ENCODE results near the gene ACSF2. TPM values are rescaled to one million over a fixed set of nuclear protein-coding genes. Genes with fewer than 3 reads are reported as not detected.

The ACSF2 gene
- total and polyA plus RNA-seq, 2 of the 13 experiments (the other 11 are each of a cell fraction or from before 2014, with no cell fraction given), result 87.3 to 109 TPM

- TF ChIP-seq ZNF777 (CRISPR knock-in tag; IDR thresholded peaks at IDR 0.05) (peak; percentile 91), ONECUT2 (CRISPR knock-in tag; IDR thresholded peaks at IDR 0.05) (peak; percentile 71), ESRRA (CRISPR knock-in tag; IDR thresholded peaks at IDR 0.05; ENCODE audit: low read depth) (peak; percentile 89), RELA (CRISPR knock-in tag; IDR thresholded peaks at IDR 0.05) (peak; percentile 98), SRSF4 (IDR thresholded peaks at IDR 0.05; ENCODE audit: low read depth, low read length, poor library complexity, severe bottlenecking) (no peak), HNF4A (CRISPR knock-in tag; IDR thresholded peaks at IDR 0.05) (peak; percentile 66), ZNF362 (CRISPR knock-in tag; IDR thresholded peaks at IDR 0.05; ENCODE audit: borderline replicate concordance) (peak; percentile 85), GATAD2A (CRISPR knock-in tag; IDR thresholded peaks at IDR 0.05) (peak; percentile 94), GMEB2 (CRISPR knock-in tag; IDR thresholded peaks at IDR 0.05; ENCODE audit: low read depth) (peak; percentile 85), SMAD3 (CRISPR knock-in tag; IDR thresholded peaks at IDR 0.05) (peak; percentile 97), HNRNPK (IDR thresholded peaks at IDR 0.05; ENCODE audit: low read depth, low read length, poor library complexity, severe bottlenecking) (peak; percentile 87), KAT7 (CRISPR knock-in tag; IDR thresholded peaks at IDR 0.05; ENCODE audit: borderline replicate concordance) (peak; percentile 100), ZNF772 (CRISPR knock-in tag; IDR thresholded peaks at IDR 0.05) (peak; percentile 99), MAFK (conservative IDR thresholded peaks at IDR 0.05 in 1 of 2, IDR thresholded peaks at IDR 0.05 in 1 of 2; ENCODE audit: low read length in 2 of 2) (no peak), MYPOP (CRISPR knock-in tag; IDR thresholded peaks at IDR 0.05) (peak; percentile 99), PHB2 (IDR thresholded peaks at IDR 0.05; ENCODE audit: partially characterized antibody) (no peak), FOXP1 (IDR thresholded peaks at IDR 0.05) (no peak), FOXP1 (CRISPR knock-in tag; IDR thresholded peaks at IDR 0.05) (peak; percentile 23), ZKSCAN8 (CRISPR knock-in tag; IDR thresholded peaks at IDR 0.05; ENCODE audit: borderline replicate concordance) (peak; percentile 93), ZFP62 (CRISPR knock-in tag; IDR thresholded peaks at IDR 0.05) (no peak), YEATS4 (CRISPR knock-in tag; IDR thresholded peaks at IDR 0.05; ENCODE audit: borderline replicate concordance) (peak; percentile 100), ZNF720 (CRISPR knock-in tag; IDR thresholded peaks at IDR 0.05) (peak; percentile 86; the same call in 1 of the 2 replicates), ZNF333 (CRISPR knock-in tag; IDR thresholded peaks at IDR 0.05; ENCODE audit: borderline replicate concordance) (peak; percentile 95), HES4 (CRISPR knock-in tag; IDR thresholded peaks at IDR 0.05; ENCODE audit: borderline replicate concordance) (peak; percentile 99), SIX4 (CRISPR knock-in tag; IDR thresholded peaks at IDR 0.05) (peak; percentile 90)
- TF ChIP-seq, protein P1, sequence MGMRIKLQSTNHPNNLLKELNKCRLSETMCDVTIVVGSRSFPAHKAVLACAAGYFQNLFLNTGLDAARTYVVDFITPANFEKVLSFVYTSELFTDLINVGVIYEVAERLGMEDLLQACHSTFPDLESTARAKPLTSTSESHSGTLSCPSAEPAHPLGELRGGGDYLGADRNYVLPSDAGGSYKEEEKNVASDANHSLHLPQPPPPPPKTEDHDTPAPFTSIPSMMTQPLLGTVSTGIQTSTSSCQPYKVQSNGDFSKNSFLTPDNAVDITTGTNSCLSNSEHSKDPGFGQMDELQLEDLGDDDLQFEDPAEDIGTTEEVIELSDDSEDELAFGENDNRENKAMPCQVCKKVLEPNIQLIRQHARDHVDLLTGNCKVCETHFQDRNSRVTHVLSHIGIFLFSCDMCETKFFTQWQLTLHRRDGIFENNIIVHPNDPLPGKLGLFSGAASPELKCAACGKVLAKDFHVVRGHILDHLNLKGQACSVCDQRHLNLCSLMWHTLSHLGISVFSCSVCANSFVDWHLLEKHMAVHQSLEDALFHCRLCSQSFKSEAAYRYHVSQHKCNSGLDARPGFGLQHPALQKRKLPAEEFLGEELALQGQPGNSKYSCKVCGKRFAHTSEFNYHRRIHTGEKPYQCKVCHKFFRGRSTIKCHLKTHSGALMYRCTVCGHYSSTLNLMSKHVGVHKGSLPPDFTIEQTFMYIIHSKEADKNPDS (CRISPR knock-in tag; IDR thresholded peaks at IDR 0.05), result no peak
Observed at GRCh38 chr17:50397111-50397918, 28.7 kb upstream of the ACSF2 start, which contains the start of gene LRRC59 (continued).

All from HepG2 (cell line).